ENCODE measurements around the gene SIGLEC9.

DNA sequence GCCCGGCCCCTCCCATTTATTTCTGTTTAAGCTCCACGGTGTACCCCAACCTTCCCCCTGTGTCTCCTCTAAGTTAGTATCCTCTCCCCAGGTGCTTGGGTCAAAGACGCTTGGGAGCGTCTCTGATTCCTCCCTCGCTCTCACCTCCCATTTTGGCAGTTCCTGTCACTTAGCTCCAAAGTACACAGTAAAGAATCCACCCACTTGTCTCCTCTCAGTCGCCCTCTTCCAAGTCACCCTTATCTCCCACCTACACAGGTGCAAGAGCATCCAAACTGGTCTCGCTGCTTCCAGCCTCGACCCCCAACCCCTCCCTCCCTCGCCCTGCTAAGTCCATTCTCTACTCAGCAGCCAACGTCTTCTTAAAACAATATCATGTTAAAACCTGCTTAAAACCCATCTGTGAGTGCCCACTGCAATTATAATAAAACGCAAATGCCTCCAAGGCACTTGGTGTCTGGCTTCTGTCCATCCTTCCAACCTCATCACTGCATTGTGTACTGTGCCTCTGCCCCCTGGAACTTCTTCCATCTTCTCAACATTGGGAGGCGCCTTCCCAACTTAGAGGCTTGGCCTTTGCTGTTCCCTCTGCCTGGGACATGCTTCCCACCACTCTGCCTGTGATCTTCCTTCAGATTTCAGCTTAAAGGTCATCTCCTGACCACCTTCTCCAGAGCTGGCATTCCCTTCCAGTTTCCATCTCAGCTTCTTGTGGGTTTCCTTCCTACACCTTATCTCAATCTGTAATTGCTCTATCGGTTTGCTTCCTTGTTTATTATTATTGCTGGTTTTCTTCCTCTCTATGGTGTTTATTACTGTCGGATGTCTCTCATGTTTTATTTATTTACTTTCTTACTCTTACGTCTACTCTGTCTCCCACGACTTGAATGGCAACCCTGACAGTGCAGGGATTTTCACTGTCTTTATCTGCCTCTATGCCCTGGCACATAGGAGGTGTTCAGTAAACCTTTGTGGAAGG, 32.5 kb upstream of the SIGLEC9 start:
- TF ChIP-seq, protein P1, sequence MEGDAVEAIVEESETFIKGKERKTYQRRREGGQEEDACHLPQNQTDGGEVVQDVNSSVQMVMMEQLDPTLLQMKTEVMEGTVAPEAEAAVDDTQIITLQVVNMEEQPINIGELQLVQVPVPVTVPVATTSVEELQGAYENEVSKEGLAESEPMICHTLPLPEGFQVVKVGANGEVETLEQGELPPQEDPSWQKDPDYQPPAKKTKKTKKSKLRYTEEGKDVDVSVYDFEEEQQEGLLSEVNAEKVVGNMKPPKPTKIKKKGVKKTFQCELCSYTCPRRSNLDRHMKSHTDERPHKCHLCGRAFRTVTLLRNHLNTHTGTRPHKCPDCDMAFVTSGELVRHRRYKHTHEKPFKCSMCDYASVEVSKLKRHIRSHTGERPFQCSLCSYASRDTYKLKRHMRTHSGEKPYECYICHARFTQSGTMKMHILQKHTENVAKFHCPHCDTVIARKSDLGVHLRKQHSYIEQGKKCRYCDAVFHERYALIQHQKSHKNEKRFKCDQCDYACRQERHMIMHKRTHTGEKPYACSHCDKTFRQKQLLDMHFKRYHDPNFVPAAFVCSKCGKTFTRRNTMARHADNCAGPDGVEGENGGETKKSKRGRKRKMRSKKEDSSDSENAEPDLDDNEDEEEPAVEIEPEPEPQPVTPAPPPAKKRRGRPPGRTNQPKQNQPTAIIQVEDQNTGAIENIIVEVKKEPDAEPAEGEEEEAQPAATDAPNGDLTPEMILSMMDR (conservative IDR thresholded peaks at IDR 0.05; ENCODE audit: low read length): no peak
- TF ChIP-seq EZH2phosphoT487 (IDR thresholded peaks at IDR 0.05; ENCODE audit: borderline replicate concordance): no peak
